OCI-M2 (cell line): ENCODE measurements around the gene CEP128.

ENCODE experiments used
- DNase-seq: peaks from one replicate; lab custom pipeline; 2025; ENCODE audit not compliant: unreplicated experiment; lab: John Stamatoyannopoulos, UW

Gene CEP128

DNA sequence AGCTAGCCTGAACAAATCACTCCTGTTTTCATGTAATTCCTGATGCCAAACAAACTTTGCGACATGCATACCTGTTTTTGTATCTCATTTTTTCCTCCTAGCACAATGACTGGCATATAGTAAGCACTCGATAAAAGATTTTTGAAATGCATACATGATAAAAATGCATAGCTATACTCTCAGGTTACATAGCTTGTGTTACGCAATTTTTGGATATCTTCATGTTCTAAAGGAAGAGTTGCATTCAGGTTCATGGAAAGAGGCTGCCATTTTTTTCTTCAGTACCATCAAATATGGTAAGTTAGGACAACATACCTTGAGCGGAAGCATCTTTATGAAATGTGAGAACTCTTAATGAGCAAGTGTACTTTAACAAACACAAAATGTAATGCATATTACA lies 445.4 kb downstream of the CEP128 start:
- DNase-seq, result no peak

DNA sequence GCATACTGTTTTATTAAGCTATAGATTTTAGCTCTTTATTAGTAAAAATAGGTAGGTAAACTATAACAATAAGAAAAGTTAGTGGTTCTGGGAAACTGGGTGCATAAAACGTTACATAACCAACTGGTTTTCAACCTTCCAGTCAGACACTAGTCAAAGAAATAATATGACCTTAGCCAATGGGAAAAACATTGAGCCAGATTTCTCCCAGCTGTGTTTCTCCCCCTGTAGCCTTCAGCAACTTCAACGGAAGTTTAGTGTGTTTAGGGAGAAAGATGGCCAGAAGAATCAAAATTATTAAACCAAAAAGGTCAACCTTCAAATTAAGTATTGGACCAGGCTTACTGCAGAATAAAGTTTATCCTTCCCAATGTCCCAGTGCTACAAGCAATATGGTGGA lies 446.8 kb downstream of the CEP128 start:
- no peak for DNase-seq

DNA sequence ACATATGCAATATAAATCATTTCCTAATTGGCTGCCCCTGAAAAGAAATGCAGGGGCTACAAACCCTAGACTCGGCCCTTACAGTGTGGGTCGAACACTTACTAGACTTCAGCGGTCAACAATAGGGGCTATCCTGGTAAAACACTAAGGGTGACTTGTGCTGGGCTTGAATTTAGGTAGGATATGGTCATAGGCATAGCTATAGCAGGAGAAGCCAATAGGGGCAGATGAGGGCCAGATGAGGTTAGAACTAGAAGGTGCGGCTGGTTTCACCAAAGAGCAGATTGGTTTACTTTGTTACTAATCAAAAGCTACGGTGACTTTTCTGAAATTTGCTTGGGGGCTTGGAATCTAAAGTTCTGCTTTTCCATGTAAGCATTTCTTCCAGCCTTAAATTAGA lies 447.9 kb downstream of the CEP128 start:
- DNase-seq, result no peak

DNA sequence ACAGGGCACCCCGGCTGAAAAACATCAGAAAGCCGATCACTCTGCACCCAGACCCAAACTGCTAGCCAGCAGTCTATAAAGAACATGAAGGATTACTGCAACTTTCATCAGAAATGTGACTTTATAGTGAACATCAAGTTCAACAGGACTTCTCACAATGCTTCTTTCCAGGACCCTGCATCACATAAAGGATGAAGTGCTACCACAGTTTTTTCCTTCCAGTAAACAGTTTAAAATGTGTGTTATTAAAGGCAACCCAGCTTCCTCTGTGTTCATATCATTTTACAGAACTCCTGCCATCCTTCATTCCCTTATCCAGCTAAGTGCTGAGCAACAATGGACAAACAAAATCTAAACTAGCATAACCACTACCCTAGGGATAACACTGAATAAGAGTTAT lies 449.9 kb downstream of the CEP128 start:
- DNase-seq, result no peak

DNA sequence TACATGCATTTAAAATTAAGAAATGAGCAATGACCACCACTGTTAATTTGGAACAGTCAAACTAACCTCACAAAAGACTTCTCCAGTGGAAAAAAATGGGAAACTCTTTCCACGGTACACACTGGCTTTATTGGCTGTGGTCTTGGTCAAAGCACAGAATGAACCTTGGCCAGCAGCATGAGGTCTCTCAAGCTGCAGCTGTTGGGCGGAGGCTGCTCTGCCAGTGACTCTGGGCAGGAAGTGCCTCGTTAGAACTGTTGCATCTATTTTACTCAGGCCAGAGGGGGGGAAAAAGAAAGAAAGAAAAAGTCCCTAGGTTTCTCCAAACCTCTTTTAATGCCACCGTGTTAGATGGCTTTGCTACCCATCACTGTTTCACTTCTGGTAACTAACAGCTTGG lies 450.4 kb downstream of the CEP128 start:
- DNase-seq, result no peak

DNA sequence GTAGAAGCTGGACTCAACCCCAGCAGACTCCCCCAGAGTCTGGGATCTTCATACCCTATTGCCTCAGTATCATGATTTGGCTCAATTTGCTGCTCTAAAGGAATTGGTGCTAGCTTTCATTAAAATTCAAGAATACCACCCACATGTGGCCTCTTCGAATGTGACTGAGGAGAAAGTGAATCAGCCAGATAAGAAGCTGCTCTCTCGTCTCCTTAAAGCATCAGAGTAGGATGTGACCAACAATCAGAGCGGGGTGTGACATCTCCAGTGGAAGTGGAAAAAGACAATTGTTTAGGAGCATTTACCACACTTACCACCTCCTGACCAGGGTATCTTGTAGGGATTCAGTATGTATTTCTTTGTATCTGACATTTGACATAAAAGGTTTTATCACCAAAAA lies 452.0 kb downstream of the CEP128 start:
- no peak for DNase-seq

DNA sequence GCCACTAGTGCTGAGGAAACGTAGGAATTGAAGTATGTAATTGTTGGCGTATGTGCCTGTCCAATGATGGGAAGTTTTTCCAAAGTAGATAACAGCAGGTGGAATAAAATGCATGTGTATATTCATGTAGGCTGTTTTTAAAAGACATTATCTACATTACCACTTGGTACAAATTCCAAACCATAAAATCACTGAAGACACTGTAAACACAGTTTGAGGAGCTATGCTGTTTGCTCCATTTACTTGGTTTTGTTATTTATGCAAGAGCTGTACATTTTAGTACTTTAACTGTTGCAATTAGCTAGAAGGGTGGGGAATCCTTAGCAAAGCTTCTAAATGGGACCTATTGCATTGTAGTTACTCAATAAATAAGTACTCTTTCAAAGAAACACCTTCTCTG lies 455.8 kb downstream of the CEP128 start:
- no peak for DNase-seq

DNA sequence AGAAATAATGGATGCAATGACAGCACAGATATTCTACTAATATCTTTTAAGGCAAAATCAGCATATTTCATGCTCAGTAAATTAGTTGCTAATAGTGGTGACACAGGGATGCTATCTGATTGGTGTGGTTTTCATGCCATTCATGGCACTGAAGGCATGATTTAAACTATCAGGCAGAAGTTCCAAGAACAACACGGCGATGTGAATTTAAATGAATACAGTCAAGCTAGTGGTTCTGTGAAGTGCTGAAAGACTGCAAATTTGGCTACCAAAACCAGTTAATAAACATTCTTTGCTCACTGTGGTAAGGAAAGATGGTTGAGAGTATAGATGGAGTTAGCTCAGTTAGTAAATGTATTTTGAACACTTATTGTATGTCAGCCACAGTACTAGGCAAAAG lies 458.2 kb downstream of the CEP128 start:
- no peak for DNase-seq

DNA sequence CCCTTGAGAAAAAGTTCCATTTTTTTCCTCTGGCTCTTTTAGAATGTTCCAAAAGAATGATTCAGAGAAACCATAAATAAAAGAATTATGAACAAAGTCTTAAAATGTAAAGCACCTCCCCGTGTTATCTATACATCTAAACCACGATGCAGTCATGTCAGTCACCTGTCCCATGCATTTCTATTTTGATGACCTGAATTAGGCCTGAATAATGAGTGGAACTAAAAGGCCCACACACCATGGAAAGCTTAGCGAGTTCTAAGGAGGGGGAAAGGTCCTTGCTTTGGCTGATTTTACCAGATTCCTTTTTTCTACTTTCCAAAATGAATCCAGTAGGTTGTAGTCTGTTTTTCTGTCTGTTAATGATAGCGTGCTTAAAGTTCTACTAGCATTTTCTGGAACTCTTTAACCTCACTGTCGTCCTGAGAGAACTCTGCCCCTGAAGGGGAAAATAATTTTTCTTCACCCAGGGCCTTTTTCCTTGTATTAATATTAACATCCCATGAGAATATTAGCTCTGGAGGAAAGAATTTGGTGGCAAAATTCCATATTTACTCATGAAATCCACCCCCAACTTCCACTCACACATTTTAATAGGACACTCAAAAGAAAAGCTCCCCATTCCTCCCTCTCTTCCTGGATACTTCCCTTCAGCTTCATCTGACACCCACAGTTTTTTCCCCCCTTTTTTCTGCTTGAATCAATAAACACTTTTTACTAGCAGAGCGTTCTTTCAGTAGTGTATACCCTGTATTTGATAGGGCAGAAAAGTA lies 464.0 kb downstream of the CEP128 start:
- DNase-seq, result no peak

DNA sequence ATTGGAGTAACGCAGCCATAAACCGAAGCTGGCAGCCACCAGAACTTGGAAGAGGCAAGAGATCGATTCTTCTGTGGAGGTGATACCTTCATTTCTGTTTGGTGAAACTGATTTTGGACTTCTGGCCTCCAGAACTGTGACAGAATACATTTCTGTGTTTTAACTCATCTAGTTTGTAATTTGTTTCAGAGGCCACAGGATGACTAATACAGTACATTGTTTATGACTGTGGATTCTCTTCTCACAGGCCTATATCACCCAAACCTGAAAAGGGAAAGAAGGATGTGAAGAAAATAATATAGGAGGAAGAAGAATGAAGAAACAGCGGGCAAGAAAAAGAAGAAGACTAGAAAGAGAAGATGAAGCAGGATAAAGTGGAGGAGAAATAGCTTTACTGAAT lies 466.5 kb downstream of the CEP128 start:
- DNase-seq, result no peak

DNA sequence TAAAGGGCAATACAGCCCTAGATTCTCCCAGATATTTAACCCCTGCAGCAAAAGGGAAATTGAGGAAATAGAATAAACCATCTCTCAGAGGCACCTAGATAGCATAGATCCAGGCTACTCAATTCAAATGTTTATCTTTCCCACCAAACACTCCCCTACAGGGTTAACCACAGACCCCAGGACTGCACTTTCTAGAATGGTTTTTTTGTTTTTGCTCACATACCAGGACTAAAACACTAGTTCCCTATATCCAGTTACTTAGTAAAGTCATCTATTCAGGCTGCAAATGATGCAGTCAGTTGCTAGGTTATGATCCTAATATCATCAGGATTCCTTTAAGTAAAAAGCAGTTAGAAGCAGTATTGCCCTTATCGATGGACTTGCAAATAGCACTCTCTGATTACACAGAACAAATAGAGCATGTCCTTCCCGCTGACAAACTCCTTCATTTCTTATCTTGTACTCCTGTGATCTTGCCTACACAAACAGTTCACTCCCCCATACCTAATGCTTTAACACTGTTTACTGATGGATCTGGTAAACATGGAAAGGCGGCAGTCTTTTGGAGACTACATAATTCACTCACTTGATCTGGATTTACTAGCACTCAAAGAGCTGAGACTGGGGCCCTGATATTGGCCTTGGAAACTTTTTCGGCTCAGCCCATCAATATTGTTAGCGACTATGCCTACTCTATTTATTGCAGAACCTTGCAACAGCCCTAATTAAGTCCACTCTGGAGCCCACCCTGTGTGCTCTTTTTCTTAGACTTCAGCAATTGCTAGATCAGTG lies 473.0 kb downstream of the CEP128 start:
- no peak for DNase-seq

DNA sequence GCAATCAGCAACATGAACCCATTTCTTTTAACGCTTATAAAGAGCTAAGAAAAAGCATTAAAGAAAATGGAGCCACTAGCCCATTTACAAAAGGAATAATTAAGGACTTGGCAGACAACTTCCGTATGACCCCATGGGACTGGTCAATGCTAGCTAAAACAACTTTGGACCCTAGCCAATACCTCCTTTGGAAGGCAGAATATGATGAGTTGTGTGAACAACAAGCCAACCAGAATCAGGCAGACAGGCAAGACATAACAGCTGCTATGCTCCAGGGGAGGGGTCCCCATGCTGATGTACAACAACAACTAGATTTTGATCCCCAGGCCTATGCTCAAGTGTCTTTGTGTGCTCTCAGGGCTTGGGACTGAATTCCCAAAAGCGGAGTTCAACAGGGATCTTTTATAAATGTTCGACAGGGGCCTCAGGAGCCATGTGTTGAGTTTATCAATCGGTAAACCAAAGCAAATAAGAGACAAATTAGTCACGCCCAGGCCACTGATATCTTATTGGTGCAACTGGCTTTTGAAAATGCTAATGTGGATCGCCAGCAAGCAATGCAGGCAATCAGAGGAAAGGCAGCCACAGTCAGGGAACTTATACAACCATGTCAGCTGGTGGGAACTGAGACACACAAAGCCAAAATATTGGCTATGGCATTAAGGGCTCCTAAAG lies 475.9 kb downstream of the CEP128 start:
- no peak for DNase-seq

DNA sequence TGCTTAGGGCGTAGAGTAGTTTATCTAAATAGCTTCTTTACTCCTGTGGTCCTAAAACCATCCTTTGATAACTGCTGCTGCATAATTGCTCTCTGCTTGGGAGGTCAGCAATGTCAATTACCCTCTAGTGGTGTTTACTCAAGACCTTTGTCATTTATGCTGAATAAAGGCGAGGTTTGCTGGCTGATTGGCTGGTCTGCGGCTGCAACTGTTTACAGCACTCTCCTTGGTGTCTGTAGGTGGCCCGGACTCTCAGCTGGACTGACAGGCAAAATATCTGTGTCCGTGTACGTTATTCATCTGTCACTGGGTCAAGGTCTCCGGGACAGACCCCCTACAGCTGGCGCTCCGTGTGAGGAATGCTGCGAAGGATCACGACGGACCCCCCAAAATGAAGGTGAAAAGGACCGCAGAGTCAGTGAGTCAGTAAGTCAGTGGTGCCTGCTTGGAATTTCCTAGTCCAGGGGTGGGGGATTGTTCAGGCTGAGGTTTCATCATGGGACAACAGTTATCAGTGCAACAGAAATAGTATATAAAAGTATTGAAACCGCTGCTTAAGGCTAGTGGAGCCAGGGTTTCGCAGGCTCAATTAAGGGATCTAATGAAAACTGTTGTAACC lies 476.9 kb downstream of the CEP128 start:
- DNase-seq, result no peak

DNA sequence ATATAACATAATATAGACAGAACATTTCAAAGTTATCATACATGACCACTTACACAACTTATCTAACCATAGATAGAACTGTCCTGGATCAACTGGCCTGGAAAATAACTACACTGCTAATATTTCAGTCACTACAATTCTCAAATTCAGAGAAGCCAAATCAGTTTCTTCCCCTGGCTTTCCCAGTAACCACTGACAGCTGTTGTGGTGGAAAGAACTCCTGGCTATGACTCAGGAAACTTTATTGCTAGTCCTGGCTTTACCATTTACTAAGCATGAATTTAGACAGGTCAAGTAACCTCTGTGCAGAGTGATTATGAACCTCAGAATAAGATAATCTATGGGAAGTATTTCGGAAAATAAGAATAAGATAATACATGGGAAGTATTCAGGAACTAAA lies 485.3 kb downstream of the CEP128 start:
- no peak for DNase-seq

DNA sequence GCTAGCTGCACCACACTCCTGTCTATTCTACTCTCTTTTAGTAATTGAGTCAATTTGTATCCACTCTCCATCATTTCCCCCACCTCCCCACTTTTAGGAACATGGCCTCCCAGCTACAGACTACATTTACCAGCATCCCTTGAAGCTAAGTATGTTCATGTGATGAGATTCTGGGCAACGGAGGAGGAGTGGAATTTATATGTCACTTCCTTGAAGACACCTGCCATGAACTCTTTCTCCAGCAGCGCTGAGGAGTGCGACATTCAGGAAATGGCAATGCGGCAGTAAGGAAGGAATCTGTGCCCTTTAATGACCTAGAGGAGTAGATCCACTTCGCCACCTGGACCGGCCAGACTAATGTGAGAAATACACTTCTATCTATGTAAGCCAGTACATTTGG lies 486.5 kb downstream of the CEP128 start:
- no peak for DNase-seq

DNA sequence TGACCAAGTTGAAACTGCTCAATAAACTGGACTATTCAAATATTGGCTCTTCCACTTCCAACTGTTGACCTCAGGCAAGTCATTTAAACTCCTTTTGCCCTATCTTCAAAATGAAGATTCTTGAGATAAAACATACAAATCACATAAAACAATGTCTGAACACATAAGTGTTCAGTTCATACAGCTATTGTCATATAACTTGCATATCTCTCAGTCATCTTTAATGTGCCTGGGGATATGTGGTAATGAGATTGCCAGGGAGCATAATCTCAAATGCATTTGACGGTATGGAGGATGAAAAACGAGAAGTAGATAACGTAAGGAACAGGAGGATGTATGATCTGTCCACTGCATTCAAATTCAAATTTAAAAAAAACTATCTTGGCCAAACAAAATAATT lies 493.3 kb downstream of the CEP128 start:
- DNase-seq, result no peak

DNA sequence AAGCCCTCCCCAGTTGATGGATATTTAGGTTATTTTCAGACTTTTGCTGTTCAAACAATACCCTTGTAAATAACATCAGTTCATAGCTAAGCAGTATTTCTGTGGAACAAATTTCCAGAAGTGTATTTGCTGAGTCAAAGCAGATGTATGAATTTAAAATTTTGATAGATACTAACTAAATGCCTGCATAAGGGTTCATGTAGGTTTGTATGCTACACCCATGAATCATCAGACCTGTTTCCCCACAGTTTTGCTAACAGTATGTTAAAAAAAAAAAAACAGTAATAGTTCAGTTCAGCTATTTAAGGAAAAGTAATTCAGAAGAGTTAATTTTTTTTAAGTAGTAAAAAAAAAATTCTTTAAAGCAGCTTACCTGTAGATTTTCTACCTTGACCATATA lies 494.1 kb downstream of the CEP128 start:
- DNase-seq, result no peak
